ENCODE measurements around the gene CD1E.

The CD1E gene

DNA sequence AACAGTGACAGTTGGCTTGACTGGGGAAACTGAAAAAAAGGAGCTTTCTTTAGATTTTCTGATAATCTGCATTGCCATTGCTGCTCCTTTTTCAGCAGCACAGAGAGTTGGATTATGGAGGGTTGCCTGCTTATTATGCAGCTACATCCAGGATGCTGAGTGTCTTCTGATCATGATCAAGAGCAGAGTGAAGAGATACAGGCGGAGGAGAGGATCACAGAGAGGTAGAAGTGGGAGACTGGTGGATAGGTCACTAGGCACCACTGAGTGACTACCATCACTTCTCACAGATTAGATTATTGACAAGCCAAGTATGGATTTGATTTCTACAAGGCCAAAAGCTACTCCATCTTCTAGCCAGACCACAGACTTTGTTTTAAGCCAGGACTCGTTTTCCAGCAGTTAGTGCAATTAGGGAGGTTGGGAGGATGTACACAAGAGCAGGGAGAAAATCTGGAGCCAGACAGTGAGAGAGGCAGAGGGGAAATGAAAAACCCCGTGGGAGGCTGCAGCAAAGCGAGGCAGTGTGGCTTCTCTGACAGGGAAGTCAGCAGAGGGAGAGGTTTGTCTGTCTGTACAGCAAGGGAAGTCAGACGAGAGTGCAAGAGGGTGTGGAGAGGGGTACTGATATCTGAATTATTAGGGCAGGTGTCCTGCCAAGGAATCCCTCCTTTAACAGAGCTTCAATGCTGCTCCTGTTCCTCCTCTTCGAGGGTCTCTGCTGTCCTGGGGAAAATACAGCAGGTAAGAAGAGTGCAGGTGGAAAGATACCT is at the start of gene CD1E:
Gene CD1E (plus strand): TSS at position 592 of the 773 bp plus-strand sequence. CDS start 95 bp downstream, at position 687.
- DNase-seq (peak; percentile 33), ATAC-seq (replicated peaks) (peak; percentile 96 to 98)
- Mint-ChIP-seq H3K4me1 (peaks cover 23 to 30% of the 10 kb centered on the region in 2 donors), H3K4me3 (peak within 1 kb of the TSS; percentile 15 to 23), H3K27me3 (peaks cover 7 to 21% of the 10 kb centered on the region in 2 donors), H3K27ac (peak within 1 kb of the TSS; percentile 42), H3K9me3 (no peaks in the 10 kb centered on the region), H3K36me3 (no peaks in the 10 kb centered on the region)

DNA sequence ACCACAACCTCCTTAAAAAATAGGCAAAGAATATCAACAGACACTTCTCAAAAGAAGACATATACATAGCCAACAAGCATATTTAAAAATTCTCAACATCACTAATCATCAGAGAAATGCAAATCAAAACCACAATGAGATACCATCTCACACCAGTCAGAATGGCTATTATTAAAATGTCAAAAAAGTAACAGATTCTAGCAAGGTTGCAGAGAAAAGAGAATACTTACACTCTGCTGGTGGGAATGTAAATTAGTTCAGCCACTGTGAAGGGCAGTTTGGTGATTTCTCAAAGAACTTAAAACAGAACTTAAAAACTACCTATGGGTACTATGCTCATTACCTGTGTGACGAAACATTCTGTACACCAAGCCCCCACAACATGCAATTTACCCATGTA is 43.1 kb upstream of the CD1E start:
- H3K4me3 Mint-ChIP-seq = no peak overlapping the region
- peaks cover 0 to 3% of the 10 kb centered on the region in 2 donors for H3K36me3 Mint-ChIP-seq
- DNase-seq (no peak), ATAC-seq (replicated peaks) (peak; percentile 76 to 77)
- peaks cover 0 to 7% of the 10 kb centered on the region in 2 donors for H3K9me3 Mint-ChIP-seq
- H3K27me3 Mint-ChIP-seq = no peaks in the 10 kb centered on the region
- H3K4me1 Mint-ChIP-seq = peaks cover 10 to 19% of the 10 kb centered on the region in 2 donors
- no peak overlapping the region for H3K27ac Mint-ChIP-seq

DNA sequence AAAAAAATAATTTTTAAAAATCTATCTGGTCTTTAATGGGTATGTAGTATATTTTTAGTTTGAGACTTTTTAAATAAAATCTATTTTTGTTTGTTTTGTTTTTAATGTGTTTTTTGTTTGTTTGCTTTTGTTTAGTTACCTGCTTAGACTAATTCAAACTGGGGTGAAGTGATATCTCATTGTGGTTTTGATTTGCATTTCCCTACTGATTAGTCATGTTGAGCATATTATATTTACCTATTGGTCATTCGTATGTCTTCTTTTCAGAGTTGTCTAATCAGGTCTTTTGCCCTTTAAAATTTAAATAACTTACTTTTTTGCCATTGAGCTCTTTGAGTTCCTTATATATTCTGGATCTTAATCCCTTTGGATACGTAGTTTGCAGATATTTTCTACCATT is 42.6 kb upstream of the CD1E start:
- H3K4me1 Mint-ChIP-seq = peaks cover 10 to 19% of the 10 kb centered on the region in 2 donors
- H3K9me3 Mint-ChIP-seq = peaks cover 0 to 7% of the 10 kb centered on the region in 2 donors
- no peak overlapping the region for H3K4me3 Mint-ChIP-seq

DNA sequence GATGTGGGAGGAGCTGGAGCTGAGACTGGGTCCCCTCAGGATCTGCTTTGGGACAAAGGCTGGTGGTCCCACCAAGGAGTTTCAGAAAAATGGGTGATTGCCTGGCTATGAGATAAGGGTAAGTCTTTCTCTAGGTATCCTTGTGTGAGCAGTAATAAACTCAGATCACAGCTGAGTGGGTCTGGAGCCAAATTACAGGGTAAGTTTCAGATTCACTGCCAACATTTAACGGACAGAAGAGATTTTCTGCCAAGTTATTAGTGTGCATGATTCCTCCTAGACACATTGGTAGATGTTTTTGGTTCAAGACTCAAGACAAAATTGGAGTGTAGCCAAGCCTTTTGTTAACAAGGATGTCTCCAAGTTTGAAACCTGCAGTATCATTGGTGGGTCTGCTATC is 29.8 kb upstream of the CD1E start:
- H3K4me3 Mint-ChIP-seq = no peak overlapping the region
- H3K36me3 Mint-ChIP-seq = peaks cover 17 to 22% of the 10 kb centered on the region in 2 donors
- H3K27ac Mint-ChIP-seq = no peak overlapping the region
- peaks cover 8 to 9% of the 10 kb centered on the region in 2 donors for H3K9me3 Mint-ChIP-seq
- H3K27me3 Mint-ChIP-seq = no peaks in the 10 kb centered on the region
- peaks cover 31 to 51% of the 10 kb centered on the region in 2 donors for H3K4me1 Mint-ChIP-seq
- DNase-seq = no peak
- peak; percentile 65 for ATAC-seq (replicated peaks)

More for the DNA sequence above, 42.6 kb upstream of the CD1E start:
- ATAC-seq (replicated peaks) = peak; percentile 71 to 75
- Mint-ChIP-seq H3K36me3 (peaks cover 0 to 3% of the 10 kb centered on the region in 2 donors), H3K27me3 (no peaks in the 10 kb centered on the region), H3K27ac (no peak overlapping the region)
- DNase-seq = no peak

DNA sequence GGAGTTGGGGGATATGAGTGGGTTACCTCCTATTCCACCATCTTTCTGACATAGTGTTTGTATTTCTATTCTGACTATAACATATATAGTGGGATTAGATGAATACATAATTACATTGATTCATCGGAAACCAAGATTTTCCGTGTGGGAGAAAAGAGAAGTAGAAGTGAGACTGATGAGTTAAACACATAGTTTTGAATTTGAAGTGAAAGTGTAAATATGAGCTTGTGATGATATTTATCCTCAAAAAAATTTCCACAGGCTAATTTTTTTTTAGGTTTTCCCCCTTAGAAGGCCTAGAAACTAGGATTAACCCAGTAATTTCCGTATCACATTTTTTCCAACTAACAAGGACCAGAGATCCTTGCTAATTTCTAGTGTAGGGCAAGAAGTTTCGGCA is 29.3 kb upstream of the CD1E start:
- Mint-ChIP-seq H3K36me3 (peaks cover 15 to 19% of the 10 kb centered on the region in 2 donors), H3K9me3 (peaks cover 8% of the 10 kb centered on the region in 2 donors), H3K27ac (peak overlapping the region; percentile 57), H3K4me3 (peak overlapping the region; percentile 25 to 36), H3K4me1 (peaks cover 36 to 48% of the 10 kb centered on the region in 2 donors), H3K27me3 (no peaks in the 10 kb centered on the region)
- ATAC-seq (replicated peaks) (peak; percentile 90 to 94), DNase-seq (no peak)

DNA sequence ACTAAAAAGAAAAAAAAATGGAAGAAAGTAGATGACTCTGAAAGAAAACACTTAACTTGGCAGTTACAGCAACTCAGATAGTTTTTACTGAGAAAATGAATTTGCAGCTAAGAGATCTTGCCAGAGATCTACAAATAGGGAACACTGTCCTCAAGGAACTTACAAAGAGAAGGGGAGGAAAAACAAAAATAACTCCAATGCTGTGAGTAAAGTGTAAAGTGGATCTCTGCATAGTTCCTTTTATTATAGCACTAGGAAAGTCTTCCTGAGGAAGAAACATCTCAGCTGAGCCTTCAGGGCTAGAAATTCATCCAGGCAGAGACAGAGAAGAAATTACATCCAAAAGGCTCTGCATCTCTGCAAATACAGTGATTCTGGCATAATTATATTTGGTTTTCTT is 26.2 kb upstream of the CD1E start:
- no peak overlapping the region for H3K4me3 Mint-ChIP-seq
- H3K27ac Mint-ChIP-seq = no peak overlapping the region
- H3K27me3 Mint-ChIP-seq = no peaks in the 10 kb centered on the region
- H3K36me3 Mint-ChIP-seq = peaks cover 11 to 13% of the 10 kb centered on the region in 2 donors
- DNase-seq (no peak), ATAC-seq (replicated peaks) (no peak)
- peaks cover 8% of the 10 kb centered on the region in 2 donors for H3K9me3 Mint-ChIP-seq
- H3K4me1 Mint-ChIP-seq = peaks cover 31 to 32% of the 10 kb centered on the region in 2 donors

DNA sequence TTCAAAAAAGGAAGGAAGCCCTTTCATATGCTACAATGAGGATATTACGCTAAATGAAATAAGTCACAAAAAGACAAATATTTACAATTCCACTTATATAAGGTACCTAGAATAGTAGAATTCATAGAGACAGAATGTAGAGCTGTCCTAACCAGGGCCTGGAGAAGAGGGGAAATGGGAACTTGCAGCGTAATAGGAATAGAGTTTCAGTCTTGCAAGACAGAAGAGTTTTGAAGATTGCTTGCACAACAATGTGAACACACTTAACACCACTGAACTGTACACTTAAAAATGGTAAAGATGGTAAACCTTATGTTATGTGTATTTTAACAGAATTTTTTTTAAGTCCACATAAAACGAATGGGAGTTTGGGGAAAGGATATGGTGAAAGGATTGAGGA is 25.3 kb upstream of the CD1E start:
- H3K36me3 Mint-ChIP-seq = peaks cover 3% of the 10 kb centered on the region in 2 donors
- H3K27me3 Mint-ChIP-seq = no peaks in the 10 kb centered on the region
- H3K9me3 Mint-ChIP-seq = peaks cover 0 to 1% of the 10 kb centered on the region in 2 donors
- peaks cover 27 to 31% of the 10 kb centered on the region in 2 donors for H3K4me1 Mint-ChIP-seq
- DNase-seq (no peak), ATAC-seq (replicated peaks) (no peak)
- H3K4me3 Mint-ChIP-seq = no peak overlapping the region
- H3K27ac Mint-ChIP-seq = peak overlapping the region; percentile 26

DNA sequence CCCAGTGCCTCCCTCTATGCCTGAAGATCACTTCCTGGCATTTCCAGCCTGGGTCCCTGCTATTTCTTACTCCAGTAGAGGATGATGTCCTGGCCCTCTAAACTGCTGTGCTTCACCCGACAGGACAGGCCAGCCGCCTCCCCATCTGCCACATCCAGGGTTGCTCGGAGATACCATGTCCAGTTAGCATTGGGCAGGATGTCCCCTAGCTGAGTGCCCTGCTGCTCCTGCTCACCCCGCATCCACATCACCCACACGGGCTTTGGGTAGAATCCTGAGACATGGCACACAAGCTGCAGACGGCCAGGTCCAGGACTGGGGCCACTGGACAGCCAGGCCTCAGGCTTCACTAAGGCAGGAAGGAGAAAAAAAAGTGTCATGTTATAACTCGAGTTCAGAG is 24.4 kb upstream of the CD1E start:
- H3K4me1 Mint-ChIP-seq = peaks cover 27 to 28% of the 10 kb centered on the region in 2 donors
- no peak overlapping the region for H3K4me3 Mint-ChIP-seq
- H3K27me3 Mint-ChIP-seq = no peaks in the 10 kb centered on the region

DNA sequence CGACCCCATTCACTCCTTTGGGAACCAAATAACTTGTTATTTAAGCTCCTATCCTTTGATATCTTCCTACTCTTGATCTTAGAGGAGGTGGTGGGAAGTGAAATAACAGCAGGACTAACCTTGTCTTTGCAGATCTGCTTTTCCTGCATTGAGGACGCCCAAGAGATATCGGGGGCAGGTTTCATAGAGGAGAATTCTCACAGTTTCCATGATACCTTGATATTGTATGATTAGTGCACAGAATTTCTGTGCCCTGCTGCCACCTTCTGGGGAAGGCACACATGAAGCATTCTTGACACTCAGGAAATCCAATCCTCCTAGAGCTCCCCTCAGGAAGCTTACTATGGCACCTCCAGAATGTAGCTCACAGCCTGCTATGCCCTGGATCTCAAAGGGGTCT is 24.0 kb upstream of the CD1E start:
- no peaks in the 10 kb centered on the region for H3K36me3 Mint-ChIP-seq
- H3K4me3 Mint-ChIP-seq = no peak overlapping the region
- peaks cover 27% of the 10 kb centered on the region in 2 donors for H3K4me1 Mint-ChIP-seq
- ATAC-seq (replicated peaks) = peak; percentile 78
- H3K9me3 Mint-ChIP-seq = no peaks in the 10 kb centered on the region
- DNase-seq = peak; percentile 17
- no peaks in the 10 kb centered on the region for H3K27me3 Mint-ChIP-seq
- no peak overlapping the region for H3K27ac Mint-ChIP-seq

More for the DNA sequence above, 24.4 kb upstream of the CD1E start:
- H3K36me3 Mint-ChIP-seq = no peaks in the 10 kb centered on the region
- ATAC-seq (replicated peaks) = peak in 1 of 2 donors; percentile 20
- no peak for DNase-seq
- peak overlapping the region; percentile 68 for H3K27ac Mint-ChIP-seq
- no peaks in the 10 kb centered on the region for H3K9me3 Mint-ChIP-seq

DNA sequence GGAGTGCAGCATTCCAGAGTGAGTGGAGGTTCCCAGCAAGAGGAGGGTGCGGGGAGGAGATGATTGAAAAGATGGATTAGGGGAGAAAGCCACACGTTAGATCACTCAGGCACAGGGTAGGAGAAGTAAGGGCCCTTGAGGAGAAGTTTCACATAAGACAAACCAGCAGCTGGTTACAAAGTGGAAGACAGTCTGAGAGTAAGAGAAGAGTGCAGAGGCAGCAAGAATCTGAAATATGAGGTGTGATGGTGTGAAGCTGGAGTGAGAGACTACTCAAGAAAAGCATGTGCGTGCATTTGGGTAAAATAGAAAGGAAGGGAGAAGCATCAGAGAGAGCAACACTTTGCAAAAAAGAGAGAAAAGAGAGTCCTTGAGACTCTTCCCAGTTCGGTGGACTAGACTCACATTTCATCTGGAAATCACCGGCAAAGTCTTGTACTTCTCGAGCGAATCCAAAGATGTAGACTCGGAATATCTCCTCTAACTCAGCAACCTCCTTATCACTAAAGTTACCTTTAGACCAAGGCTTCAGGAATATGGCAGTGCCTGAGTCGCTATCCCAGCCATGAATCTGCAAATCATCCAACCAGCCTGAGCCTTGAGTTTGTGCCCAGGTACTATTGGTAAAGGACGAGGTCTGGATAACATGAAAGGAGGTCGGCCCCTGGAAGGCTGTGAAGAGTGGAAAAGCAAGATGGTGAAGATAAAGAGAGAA is 23.1 kb upstream of the CD1E start:
- Mint-ChIP-seq H3K9me3 (no peaks in the 10 kb centered on the region), H3K27me3 (no peaks in the 10 kb centered on the region), H3K4me3 (no peak overlapping the region), H3K4me1 (peaks cover 26 to 28% of the 10 kb centered on the region in 2 donors), H3K36me3 (no peaks in the 10 kb centered on the region), H3K27ac (no peak overlapping the region)
- DNase-seq (no peak), ATAC-seq (replicated peaks) (no peak)

DNA sequence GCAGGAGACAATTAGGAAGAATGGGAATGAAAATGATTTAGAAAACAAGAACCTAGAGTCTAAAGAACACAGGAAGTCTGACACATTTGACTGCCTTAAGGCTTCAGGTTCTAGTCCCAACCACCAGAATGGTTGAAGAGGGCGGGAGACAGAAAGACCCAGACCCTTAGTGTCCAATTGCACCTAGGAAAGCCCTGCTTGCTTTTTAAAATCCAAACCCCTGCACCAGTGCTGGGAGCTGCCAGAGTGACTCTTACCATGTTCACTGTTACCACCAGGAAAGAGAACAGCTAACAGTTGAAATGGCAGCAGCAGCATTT is 22.6 kb upstream of the CD1E start:
- Mint-ChIP-seq H3K4me3 (no peak overlapping the region), H3K4me1 (peaks cover 27 to 28% of the 10 kb centered on the region in 2 donors), H3K36me3 (no peaks in the 10 kb centered on the region), H3K27ac (no peak overlapping the region), H3K27me3 (no peaks in the 10 kb centered on the region), H3K9me3 (no peaks in the 10 kb centered on the region)
- ATAC-seq (replicated peaks) = no peak
- no peak for DNase-seq

DNA sequence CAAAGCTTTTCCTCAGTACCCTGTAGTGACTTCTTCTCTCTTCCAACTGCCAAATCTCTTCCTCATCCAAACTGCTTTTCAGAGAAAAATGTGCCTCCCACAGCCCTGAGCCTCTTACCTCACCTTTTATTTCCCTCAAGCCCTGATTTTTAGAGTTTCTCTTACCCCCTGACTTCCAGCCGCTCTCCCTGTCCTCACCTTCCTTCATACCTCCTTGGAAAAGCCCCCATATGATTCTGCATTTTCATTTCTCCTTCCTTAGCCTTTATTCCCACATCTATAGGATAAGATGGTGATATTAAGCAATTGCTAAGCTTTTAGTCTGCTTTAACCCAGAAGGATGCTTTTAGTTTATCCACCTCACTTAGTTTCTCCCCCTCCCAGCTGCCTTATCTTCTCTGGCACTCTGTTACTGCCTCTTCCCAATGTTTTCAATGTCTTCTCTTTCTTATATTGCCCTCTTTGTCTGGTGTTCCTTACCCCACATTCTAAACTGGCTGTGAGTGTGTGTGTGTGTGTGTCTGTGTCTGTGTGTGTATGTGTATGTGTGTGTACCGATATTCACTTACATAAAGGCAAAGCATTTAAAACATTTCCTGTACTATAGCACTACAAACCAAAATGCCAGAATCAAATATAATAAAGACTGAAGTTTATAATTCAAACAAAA is 22.1 kb upstream of the CD1E start, which contains the start of gene CD1B:
Gene CD1B (minus strand): TSS at position 51 of the 670 bp plus-strand sequence. CDS start 108 bp downstream, outside the sequence.
- H3K9me3 Mint-ChIP-seq = no peaks in the 10 kb centered on the region
- ATAC-seq (replicated peaks) (no peak), DNase-seq (no peak)
- H3K36me3 Mint-ChIP-seq = no peaks in the 10 kb centered on the region
- no peaks in the 10 kb centered on the region for H3K27me3 Mint-ChIP-seq
- no peak within 1 kb of the TSS for H3K4me3 Mint-ChIP-seq
- H3K27ac Mint-ChIP-seq = no peak within 1 kb of the TSS
- peaks cover 28% of the 10 kb centered on the region in 2 donors for H3K4me1 Mint-ChIP-seq

DNA sequence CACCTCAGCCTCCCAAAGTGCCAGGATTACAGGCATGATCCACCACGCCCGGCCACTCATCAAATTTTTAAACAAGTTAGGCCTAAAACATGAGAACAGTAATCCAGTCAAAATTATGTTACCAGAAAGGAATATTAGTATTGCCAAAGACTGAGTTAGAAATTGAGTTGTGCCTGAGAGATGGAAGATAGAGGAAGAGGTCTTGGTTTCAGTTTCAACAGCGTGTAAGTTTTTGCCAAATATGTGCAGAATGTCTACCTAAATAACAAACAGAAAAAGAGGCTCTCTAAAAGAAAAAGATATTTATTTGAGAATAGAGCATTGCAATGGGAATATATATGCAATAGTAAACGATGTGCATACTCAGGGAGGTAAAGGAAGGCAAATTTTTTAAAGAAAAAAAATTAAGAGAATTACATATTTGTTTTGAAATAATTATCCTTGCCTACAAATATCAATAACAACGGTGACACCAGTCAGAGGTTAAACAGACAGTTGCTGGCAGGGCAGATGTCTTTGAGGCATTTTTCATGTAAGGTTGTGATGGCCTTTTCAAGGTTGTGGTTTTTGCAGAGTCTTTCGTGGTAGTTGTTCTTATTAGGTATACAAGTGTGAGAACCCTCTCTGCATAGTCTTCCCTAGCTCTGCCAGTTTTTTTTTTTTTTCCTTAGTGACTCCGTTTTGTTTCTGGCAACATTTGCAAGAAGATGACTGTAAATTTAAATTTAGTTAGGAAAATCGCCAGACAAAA is 20.1 kb upstream of the CD1E start:
- no peaks in the 10 kb centered on the region for H3K27me3 Mint-ChIP-seq
- H3K27ac Mint-ChIP-seq = no peak overlapping the region
- ATAC-seq (replicated peaks) = peak; percentile 44 to 45
- H3K4me1 Mint-ChIP-seq = peaks cover 18 to 22% of the 10 kb centered on the region in 2 donors
- peaks cover 5 to 6% of the 10 kb centered on the region in 2 donors for H3K36me3 Mint-ChIP-seq
- H3K9me3 Mint-ChIP-seq = peaks cover 0 to 3% of the 10 kb centered on the region in 2 donors
- no peak for DNase-seq
- H3K4me3 Mint-ChIP-seq = no peak overlapping the region
